GM23248 (cell line): ENCODE results near the gene BPIFB3. TPM values are rescaled to one million over a fixed set of nuclear protein-coding genes. Genes with fewer than 3 reads are reported as not detected.

ENCODE experiments used
- DNase-seq: peaks from one replicate; pipeline ENCODE4 v3.0.0-alpha.2; 2015
- H2AFZ ChIP-seq: fragments of 200-600 bp; sonication (generic); 2 replicates; pipeline ENCODE4 v1.6.1; 2016; ENCODE audit warnings: antibody characterized with exemption
- H3F3A ChIP-seq: fragments of 200-600 bp; sonication (generic); 2 replicates; pipeline ENCODE4 v1.6.1; 2016; ENCODE audit warnings: mild to moderate bottlenecking, antibody characterized with exemption, mixed run types; ENCODE audit not compliant: insufficient read depth
- H3K27ac ChIP-seq: fragments of 200-600 bp; sonication (generic); 2 replicates; pipeline ENCODE4 v1.5.1; 2016; ENCODE audit warnings: mild to moderate bottlenecking
- H3K27me3 ChIP-seq: fragments of 200-600 bp; sonication (generic); replicated peaks from 2 replicates; pipeline ENCODE4 v1.6.1; 2016; ENCODE audit warnings: mild to moderate bottlenecking; ENCODE audit not compliant: insufficient read depth
- H3K36me3 ChIP-seq: fragments of 200-600 bp; sonication (generic); 2 replicates; pipeline ENCODE4 v1.6.1; 2016; ENCODE audit warnings: low read depth, mild to moderate bottlenecking
- H3K4me1 ChIP-seq: fragments of 200-600 bp; sonication (generic); 2 replicates; pipeline ENCODE4 v1.6.1; 2016; ENCODE audit warnings: mild to moderate bottlenecking; ENCODE audit not compliant: insufficient read depth
- H3K4me2 ChIP-seq: fragments of 200-600 bp; sonication (generic); one replicate; pipeline ENCODE4 v1.6.1; 2016; ENCODE audit warnings: mild to moderate bottlenecking; ENCODE audit not compliant: unreplicated experiment
- H3K4me3 ChIP-seq: fragments of 200-600 bp; sonication (generic); 2 replicates; pipeline ENCODE4 v1.5.1; 2016; ENCODE audit warnings: mild to moderate bottlenecking
- H3K79me2 ChIP-seq: fragments of 200-600 bp; sonication (generic); 2 replicates; pipeline ENCODE4 v1.6.1; 2016; ENCODE audit warnings: mild to moderate bottlenecking; ENCODE audit not compliant: insufficient read depth
- H3K9ac ChIP-seq: fragments of 200-600 bp; sonication (generic); 2 replicates; pipeline ENCODE4 v1.6.1; 2016; ENCODE audit warnings: mild to moderate bottlenecking
- H3K9me2 ChIP-seq: fragments of 200-600 bp; sonication (generic); 2 replicates; pipeline ENCODE4 v1.6.1; 2016; ENCODE audit warnings: mixed run types, mild to moderate bottlenecking, moderate library complexity; ENCODE audit not compliant: insufficient read depth
- H3K9me3 ChIP-seq: fragments of 200-600 bp; sonication (generic); one replicate; pipeline ENCODE4 v1.6.1; 2017; ENCODE audit warnings: low read depth
- H4K20me1 ChIP-seq: fragments of 200-600 bp; sonication (generic); 2 replicates; pipeline ENCODE4 v1.6.0; 2016; ENCODE audit not compliant: insufficient read depth
- EZH2 ChIP-seq: fragments of 200-600 bp; sonication (generic); IDR thresholded peaks from 2 replicates; pipeline ENCODE4 v1.6.1; 2018; ENCODE audit warnings: antibody characterized with exemption, mild to moderate bottlenecking; ENCODE audit not compliant: insufficient read depth, poor library complexity, severe bottlenecking
- EZH2phosphoT487 ChIP-seq: fragments of 200-600 bp; sonication (generic); IDR thresholded peaks from 2 replicates; pipeline ENCODE4 v1.6.1; 2018; ENCODE audit warnings: antibody characterized with exemption, moderate library complexity, mild to moderate bottlenecking, low read depth; ENCODE audit not compliant: insufficient read depth
- WGBS, 2 experiments: methylation state at CpG; one replicate each; pipeline ENCODE4 v1.1.6; 2015 to 2017; ENCODE audit warnings: low lambda C conversion rate in 2 of 2, low coverage in 1 of 2; ENCODE audit errors: missing lambda C conversion rate in 2 of 2; 5-methylcytosine and 5-hydroxymethylcytosine counted together
- in situ Hi-C: fragments of 300-500 bp; cut with MboI; formaldehyde crosslinking; loops from 2 replicates; pipeline ENCODE4 v1.15.0; 2020
- polyA plus RNA-seq: library from polyadenylated mRNA; unstranded; fragments of >200 nt; fragmentation: Nextera tagmentation; extraction: Ambion mirVana; gene quantifications from 2 replicates; pipeline ENCODE4 v1.2.1, GENCODE V29; 2016
- total RNA-seq: library from RNA; depleted of rRNA; stranded (reverse); fragments of >200 nt; shearing (Covaris generic); gene quantifications from 2 replicates; pipeline ENCODE4 v1.2.3, GENCODE V29; 2014

BPIFB3 gene
- total and polyA plus RNA-seq, 2 experiments from 2014 or later, result not detected

DNA sequence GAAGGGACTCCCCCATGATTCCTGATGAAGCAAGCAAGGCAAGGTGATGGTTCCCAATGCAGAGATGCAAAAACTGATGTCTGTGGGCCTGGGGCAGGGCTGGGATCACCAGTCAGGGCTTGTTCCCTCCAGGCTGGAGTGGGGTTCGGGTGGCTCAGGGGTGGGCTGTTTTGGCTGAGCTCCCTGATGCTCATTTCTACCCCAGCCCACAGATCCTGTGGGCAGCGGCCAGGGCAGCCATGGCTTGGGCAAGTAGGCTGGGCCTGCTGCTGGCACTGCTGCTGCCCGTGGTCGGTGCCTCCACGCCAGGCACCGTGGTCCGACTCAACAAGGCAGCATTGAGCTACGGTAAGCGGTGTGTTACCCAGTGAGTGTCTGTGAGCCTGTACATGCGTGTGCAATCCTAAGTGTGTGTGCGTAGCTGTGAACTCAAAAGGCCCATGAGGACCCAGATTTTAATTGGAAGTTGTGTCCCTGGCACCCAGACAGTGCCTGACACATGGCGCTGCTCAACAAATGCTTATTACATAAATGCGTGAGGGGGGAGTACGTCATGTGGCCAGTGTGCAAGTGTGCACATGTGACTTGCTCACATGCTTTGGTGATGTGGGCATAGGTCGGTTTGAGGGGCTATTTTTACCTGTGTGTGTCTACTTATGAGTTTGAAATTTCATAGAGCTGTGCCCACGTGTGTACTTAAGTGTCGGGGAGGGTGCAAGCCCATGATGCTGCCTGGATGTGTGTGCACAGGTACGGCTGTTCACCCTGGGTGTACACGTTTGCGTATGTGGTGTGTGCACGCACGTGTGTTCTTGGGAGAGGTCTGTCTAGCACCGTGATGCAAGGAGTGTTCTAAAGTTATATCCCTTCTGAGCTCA lies 45.1 kb upstream of the BPIFB3 start:
- DNase-seq, result no peak
- in situ Hi-C loops, result no loop called here
- Histone ChIP-seq H3K27ac (no peak overlapping the region), H3K4me2 (no peak overlapping the region), H3K27me3 (peaks cover 18% of the 10 kb centered on the region), H2AFZ (no peak overlapping the region), H3K4me3 (no peak overlapping the region), H4K20me1 (no peaks in the 10 kb centered on the region), H3K36me3 (no peaks in the 10 kb centered on the region), H3K9me3 (no peaks in the 10 kb centered on the region), H3K9ac (no peak overlapping the region), H3K9me2 (no peaks in the 10 kb centered on the region), H3K4me1 (no peaks in the 10 kb centered on the region), H3F3A (no peaks in the 10 kb centered on the region), H3K79me2 (no peaks in the 10 kb centered on the region)
- 42 to 48% methylated on average over 23 of the region's 23 CpGs for WGBS, 2 experiments
- no peak for TF ChIP-seq EZH2phosphoT487

DNA sequence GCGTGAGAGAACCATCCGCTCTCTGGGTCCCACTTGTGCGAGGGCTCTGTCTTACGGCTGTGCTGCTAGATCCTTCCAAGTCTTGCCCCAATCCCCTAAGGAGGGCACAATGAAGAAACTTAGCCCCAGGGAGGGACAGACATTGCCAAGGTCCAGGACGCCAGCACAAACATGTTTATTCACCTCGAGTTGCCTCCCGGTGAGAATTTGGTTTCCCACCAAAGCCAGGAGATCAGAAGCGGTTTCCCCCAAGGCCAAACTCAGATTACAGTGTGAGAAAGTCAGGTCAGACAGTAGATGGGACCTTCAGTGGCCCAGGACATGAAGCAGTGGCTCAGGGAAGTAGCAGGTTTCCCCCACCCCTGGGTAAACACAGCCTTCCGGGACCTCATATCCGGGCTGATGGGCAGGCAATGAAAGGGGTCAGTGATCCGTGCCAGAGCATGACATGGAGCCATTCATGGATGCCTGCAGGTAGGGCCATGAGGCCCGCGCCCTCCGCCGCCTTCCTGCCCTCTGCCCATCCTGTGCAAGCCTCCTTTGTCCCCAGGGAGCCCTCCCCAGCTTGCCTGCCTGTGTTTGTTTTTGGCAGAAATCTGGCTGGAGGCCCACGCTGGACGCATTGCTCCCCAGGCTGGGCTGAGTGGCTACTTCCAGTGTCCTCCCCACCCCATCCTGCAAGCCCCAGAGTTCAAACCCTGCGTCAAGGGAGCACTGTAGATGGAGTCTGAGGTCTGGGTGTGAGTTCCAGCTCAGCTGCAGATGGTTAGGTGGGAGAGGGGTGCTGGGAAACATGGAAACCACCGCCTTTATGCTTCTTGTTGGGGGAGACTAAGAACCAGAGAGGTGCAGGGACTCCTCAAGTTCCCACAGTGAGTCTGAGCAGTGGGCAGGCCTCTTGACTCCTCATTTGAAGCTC lies 44.2 kb upstream of the BPIFB3 start:
- H3K79me2 ChIP-seq, result no peaks in the 10 kb centered on the region
- peaks cover 26% of the 10 kb centered on the region for H3K27me3 ChIP-seq
- no peaks in the 10 kb centered on the region for H3K9me3 ChIP-seq
- H3K4me2 ChIP-seq, result no peak overlapping the region
- in situ Hi-C loops, result no loop called here
- WGBS, 2 experiments, result 40 to 44% methylated on average over 19 of the region's 19 CpGs
- no peaks in the 10 kb centered on the region for H3K9me2 ChIP-seq
- H3F3A ChIP-seq, result no peaks in the 10 kb centered on the region
- H3K4me1 ChIP-seq, result no peaks in the 10 kb centered on the region
- DNase-seq, result no peak
- no peak overlapping the region for H2AFZ ChIP-seq
- no peaks in the 10 kb centered on the region for H4K20me1 ChIP-seq
- no peaks in the 10 kb centered on the region for H3K36me3 ChIP-seq
- H3K4me3 ChIP-seq, result no peak overlapping the region
- no peak overlapping the region for H3K9ac ChIP-seq
- H3K27ac ChIP-seq, result no peak overlapping the region
- TF ChIP-seq EZH2phosphoT487 (no peak), EZH2 (no peak)

DNA sequence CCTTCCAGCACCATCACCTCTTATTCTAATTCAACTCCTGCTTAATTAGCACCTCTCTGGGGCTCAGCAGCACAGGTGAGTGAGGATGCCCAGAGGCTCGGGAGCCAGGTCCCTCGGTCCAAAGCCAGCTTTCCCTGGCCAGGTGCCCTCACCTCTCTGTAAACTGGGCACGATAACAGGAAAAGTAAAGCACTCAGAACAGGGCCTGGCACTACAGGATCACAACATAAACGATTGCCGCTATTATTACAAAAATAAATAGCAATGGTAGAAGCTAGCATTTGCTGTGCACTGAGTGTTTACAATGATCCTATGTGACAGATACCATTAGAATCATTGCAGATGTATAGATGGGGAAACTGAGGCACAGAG lies 43.6 kb upstream of the BPIFB3 start:
- H3K4me1 ChIP-seq, result no peaks in the 10 kb centered on the region
- no peak for DNase-seq
- no peaks in the 10 kb centered on the region for H3K9me3 ChIP-seq
- H3K79me2 ChIP-seq, result no peaks in the 10 kb centered on the region
- H3K9ac ChIP-seq, result no peak overlapping the region
- H3K27ac ChIP-seq, result no peak overlapping the region
- no peak overlapping the region for H3K4me2 ChIP-seq
- WGBS, 2 experiments, result 39 to 41% methylated on average over 5 of the region's 5 CpGs
- in situ Hi-C loops, result no loop called here
- H3F3A ChIP-seq, result no peaks in the 10 kb centered on the region
- no peaks in the 10 kb centered on the region for H4K20me1 ChIP-seq
- peaks cover 32% of the 10 kb centered on the region for H3K27me3 ChIP-seq
- H3K36me3 ChIP-seq, result no peaks in the 10 kb centered on the region
- no peaks in the 10 kb centered on the region for H3K9me2 ChIP-seq
- H3K4me3 ChIP-seq, result no peak overlapping the region
- TF ChIP-seq EZH2 (no peak), EZH2phosphoT487 (no peak)
- no peak overlapping the region for H2AFZ ChIP-seq

DNA sequence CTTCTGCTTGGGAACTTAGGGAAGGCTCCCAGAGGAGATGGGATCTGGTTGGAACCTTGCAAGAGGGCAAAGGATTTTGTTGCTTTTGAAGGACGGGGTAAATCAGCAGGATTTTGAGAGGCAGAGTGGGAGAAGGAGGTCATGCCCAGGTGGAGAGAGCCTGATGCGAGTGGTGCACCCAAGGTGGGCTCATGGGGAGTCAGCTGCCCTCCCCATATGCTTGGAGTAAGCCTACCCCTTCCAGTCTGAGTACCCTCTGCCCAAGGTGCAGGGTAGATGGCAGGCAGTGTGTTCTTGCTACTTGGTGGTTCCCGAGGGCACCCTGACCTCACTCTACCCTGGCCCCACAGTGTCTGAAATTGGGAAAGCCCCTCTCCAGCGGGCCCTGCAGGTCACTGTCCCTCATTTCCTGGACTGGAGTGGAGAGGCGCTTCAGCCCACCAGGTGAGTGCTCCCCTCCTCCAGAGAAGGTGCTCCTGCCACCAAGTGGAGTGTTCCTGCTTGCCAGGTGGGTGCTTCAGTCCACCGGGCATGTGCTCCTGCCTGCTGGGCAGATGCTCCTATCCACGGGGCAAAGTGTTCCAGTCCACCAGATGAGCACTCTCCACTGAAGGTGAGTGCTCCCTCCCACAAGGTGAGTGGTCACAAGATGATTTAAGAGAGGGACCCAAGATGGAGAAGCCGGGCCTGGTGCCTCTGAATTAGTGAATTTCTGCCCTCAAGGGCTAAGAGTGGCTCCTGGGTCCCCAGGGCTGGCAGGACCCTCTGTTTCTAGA lies 42.8 kb upstream of the BPIFB3 start:
- no peak overlapping the region for H3K27ac ChIP-seq
- DNase-seq, result no peak
- H3K4me3 ChIP-seq, result no peak overlapping the region
- no peaks in the 10 kb centered on the region for H3F3A ChIP-seq
- no peaks in the 10 kb centered on the region for H3K4me1 ChIP-seq
- H3K9ac ChIP-seq, result no peak overlapping the region
- peaks cover 32% of the 10 kb centered on the region for H3K27me3 ChIP-seq
- 20 to 22% methylated on average over 8 of the region's 8 CpGs for WGBS, 2 experiments
- H4K20me1 ChIP-seq, result no peaks in the 10 kb centered on the region
- no peak for TF ChIP-seq EZH2
- no peak for TF ChIP-seq EZH2phosphoT487
- H3K79me2 ChIP-seq, result no peaks in the 10 kb centered on the region
- no peak overlapping the region for H3K4me2 ChIP-seq
- in situ Hi-C loops, result no loop called here
- no peaks in the 10 kb centered on the region for H3K36me3 ChIP-seq
- H3K9me3 ChIP-seq, result no peaks in the 10 kb centered on the region
- H2AFZ ChIP-seq, result no peak overlapping the region
- no peaks in the 10 kb centered on the region for H3K9me2 ChIP-seq
